ENCODE data around the gene HOXD3. TPM values are rescaled to one million over a fixed set of nuclear protein-coding genes. Genes with fewer than 3 reads are reported as not detected.

HOXD3 gene
- total RNA-seq, 1 donor: 0.09 TPM

GRCh38 chr2:176161825-176162626 lies 4.9 kb downstream of the HOXD3 start:
- no peak overlapping the region for H3K4me3 ChIP-seq (ENCODE audit: low read depth, low read length)
- no peak for TF ChIP-seq CTCF (IDR thresholded peaks at IDR 0.05; ENCODE audit: insufficient read depth, low read length)
- DNase-seq (ENCODE audit: low read depth): peak; percentile 37

- H3K4me3 ChIP-seq (ENCODE audit: low read depth, low read length): no peak overlapping the region
- DNase-seq (ENCODE audit: low read depth): no peak
- no peak for TF ChIP-seq CTCF (IDR thresholded peaks at IDR 0.05; ENCODE audit: insufficient read depth, low read length)
Observed at GRCh38 chr2:176162911-176163671, 6.0 kb downstream of the HOXD3 start.

- DNase-seq (ENCODE audit: low read depth): no peak
- H3K4me3 ChIP-seq (ENCODE audit: low read depth, low read length): no peak overlapping the region
- TF ChIP-seq CTCF (IDR thresholded peaks at IDR 0.05; ENCODE audit: insufficient read depth, low read length): no peak
Observed at GRCh38 chr2:176163672-176164056, 6.6 kb downstream of the HOXD3 start.

GRCh38 chr2:176164201-176164600 lies 7.1 kb downstream of the HOXD3 start:
- no peak for DNase-seq (ENCODE audit: low read depth)
- no peak overlapping the region for H3K4me3 ChIP-seq (ENCODE audit: low read depth, low read length)
- TF ChIP-seq CTCF (IDR thresholded peaks at IDR 0.05; ENCODE audit: insufficient read depth, low read length): no peak

GRCh38 chr2:176164611-176165369 lies 7.7 kb downstream of the HOXD3 start:
- TF ChIP-seq CTCF (IDR thresholded peaks at IDR 0.05; ENCODE audit: insufficient read depth, low read length): no peak
- H3K4me3 ChIP-seq (ENCODE audit: low read depth, low read length): no peak overlapping the region
- DNase-seq (ENCODE audit: low read depth): no peak

- no peak overlapping the region for H3K4me3 ChIP-seq (ENCODE audit: low read depth, low read length)
- no peak for DNase-seq (ENCODE audit: low read depth)
- no peak for TF ChIP-seq CTCF (IDR thresholded peaks at IDR 0.05; ENCODE audit: insufficient read depth, low read length)
Observed at GRCh38 chr2:176165370-176166050, 8.4 kb downstream of the HOXD3 start.
